ENCODE data around the gene CYP2W1.
"Not testable (repeated sequence)": the region's sequence is repeated elsewhere in the genome, so short reads cannot be mapped to it uniquely, and the experiment has no call there.

CYP2W1 gene

DNA sequence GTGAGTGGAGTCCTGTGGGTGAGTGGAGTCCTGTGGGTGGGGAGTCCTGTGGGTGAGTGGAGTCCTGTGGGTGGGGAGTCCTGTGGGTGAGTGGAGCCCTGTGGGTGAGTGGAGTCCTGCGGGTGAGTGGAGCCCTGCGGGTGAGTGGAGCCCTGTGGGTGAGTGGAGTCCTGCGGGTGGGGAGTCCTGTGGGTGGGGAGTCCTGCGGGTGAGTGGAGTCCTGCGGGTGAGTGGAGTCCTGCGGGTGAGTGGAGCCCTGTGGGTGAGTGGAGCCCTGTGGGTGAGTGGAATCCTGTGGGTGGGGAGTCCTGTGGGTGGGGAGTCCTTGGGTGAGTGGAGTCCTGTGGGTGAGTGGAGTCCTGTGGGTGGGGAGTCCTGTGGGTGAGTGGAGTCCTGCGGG lies 19.5 kb downstream of the CYP2W1 start:
- H3K36me3 ChIP-seq (ENCODE audit: control insufficient read depth, insufficient read depth, low read length); H2AFZ ChIP-seq; H3K79me2 ChIP-seq: not testable (repeated sequence)

GRCh38 chr7:1004018-1004852 lies 21.3 kb downstream of the CYP2W1 start:
- no peaks in the 10 kb centered on the region for H3K4me1 ChIP-seq
- H3K4me3 ChIP-seq (ENCODE audit: low read depth, low read length): no peak overlapping the region
- no peak overlapping the region for H3K4me2 ChIP-seq (ENCODE audit: low read length)
- H3K36me3 ChIP-seq (ENCODE audit: control insufficient read depth, insufficient read depth, low read length): no peaks in the 10 kb centered on the region
- H3K9me3 ChIP-seq (ENCODE audit: control insufficient read depth, low read length): no peaks in the 10 kb centered on the region
- H2AFZ ChIP-seq: no peak overlapping the region
- no peaks in the 10 kb centered on the region for H3K79me2 ChIP-seq
- TF ChIP-seq, protein P1, sequence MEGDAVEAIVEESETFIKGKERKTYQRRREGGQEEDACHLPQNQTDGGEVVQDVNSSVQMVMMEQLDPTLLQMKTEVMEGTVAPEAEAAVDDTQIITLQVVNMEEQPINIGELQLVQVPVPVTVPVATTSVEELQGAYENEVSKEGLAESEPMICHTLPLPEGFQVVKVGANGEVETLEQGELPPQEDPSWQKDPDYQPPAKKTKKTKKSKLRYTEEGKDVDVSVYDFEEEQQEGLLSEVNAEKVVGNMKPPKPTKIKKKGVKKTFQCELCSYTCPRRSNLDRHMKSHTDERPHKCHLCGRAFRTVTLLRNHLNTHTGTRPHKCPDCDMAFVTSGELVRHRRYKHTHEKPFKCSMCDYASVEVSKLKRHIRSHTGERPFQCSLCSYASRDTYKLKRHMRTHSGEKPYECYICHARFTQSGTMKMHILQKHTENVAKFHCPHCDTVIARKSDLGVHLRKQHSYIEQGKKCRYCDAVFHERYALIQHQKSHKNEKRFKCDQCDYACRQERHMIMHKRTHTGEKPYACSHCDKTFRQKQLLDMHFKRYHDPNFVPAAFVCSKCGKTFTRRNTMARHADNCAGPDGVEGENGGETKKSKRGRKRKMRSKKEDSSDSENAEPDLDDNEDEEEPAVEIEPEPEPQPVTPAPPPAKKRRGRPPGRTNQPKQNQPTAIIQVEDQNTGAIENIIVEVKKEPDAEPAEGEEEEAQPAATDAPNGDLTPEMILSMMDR (IDR thresholded peaks at IDR 0.05): no peak
- no peak overlapping the region for H3K9ac ChIP-seq
- H3K27ac ChIP-seq: no peak overlapping the region
- H3K27me3 ChIP-seq (ENCODE audit: control insufficient read depth, insufficient read depth, low read length): no peaks in the 10 kb centered on the region

More for the DNA sequence above, 19.5 kb downstream of the CYP2W1 start:
- H3K4me2 ChIP-seq (ENCODE audit: low read length); H3K9ac ChIP-seq; H3K27me3 ChIP-seq (ENCODE audit: control insufficient read depth, insufficient read depth, low read length); H3K4me1 ChIP-seq; H3K4me3 ChIP-seq (ENCODE audit: low read depth, low read length); H3K27ac ChIP-seq; H3K9me3 ChIP-seq (ENCODE audit: control insufficient read depth, low read length): not testable (repeated sequence)

GRCh38 chr7:1005303-1005702 lies 22.3 kb downstream of the CYP2W1 start:
- no peak overlapping the region for H3K4me3 ChIP-seq (ENCODE audit: low read depth, low read length)
- H2AFZ ChIP-seq: no peak overlapping the region
- H3K79me2 ChIP-seq: no peaks in the 10 kb centered on the region
- H3K27ac ChIP-seq: no peak overlapping the region
- TF ChIP-seq, protein P1 (IDR thresholded peaks at IDR 0.05): no peak
- H3K9ac ChIP-seq: no peak overlapping the region
- no peak overlapping the region for H3K4me2 ChIP-seq (ENCODE audit: low read length)
- H3K9me3 ChIP-seq (ENCODE audit: control insufficient read depth, low read length): no peaks in the 10 kb centered on the region
- no peaks in the 10 kb centered on the region for H3K4me1 ChIP-seq
- no peaks in the 10 kb centered on the region for H3K27me3 ChIP-seq (ENCODE audit: control insufficient read depth, insufficient read depth, low read length)
- no peaks in the 10 kb centered on the region for H3K36me3 ChIP-seq (ENCODE audit: control insufficient read depth, insufficient read depth, low read length)

DNA sequence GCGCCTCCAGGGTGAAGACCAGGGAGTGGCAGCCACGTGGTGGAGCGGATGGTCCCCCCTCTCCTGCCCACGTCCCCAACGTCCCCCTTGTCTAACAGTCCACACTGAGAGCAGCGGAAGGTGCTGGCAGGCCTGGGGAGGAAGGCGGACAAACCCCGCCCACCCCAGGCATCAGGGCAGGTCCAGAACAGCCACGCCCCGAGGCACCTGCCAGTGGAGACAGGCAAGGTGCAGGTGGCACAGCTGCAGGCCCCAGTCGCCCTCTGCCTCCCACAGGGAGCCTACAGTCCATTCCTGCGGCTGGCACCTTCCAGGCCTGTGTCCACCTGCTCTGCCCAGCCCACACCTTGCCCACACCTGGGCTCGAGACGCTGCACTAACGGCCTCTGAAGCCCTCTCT lies 24.9 kb downstream of the CYP2W1 start:
- TF ChIP-seq, protein P1 (IDR thresholded peaks at IDR 0.05): no peak
- H3K4me1 ChIP-seq: no peaks in the 10 kb centered on the region
- no peak overlapping the region for H3K9ac ChIP-seq
- no peaks in the 10 kb centered on the region for H3K27me3 ChIP-seq (ENCODE audit: control insufficient read depth, insufficient read depth, low read length)
- no peaks in the 10 kb centered on the region for H3K79me2 ChIP-seq
- no peaks in the 10 kb centered on the region for H3K36me3 ChIP-seq (ENCODE audit: control insufficient read depth, insufficient read depth, low read length)
- H2AFZ ChIP-seq: no peak overlapping the region
- no peak overlapping the region for H3K4me2 ChIP-seq (ENCODE audit: low read length)
- H3K27ac ChIP-seq: no peak overlapping the region
- no peak overlapping the region for H3K4me3 ChIP-seq (ENCODE audit: low read depth, low read length)
- no peaks in the 10 kb centered on the region for H3K9me3 ChIP-seq (ENCODE audit: control insufficient read depth, low read length)

DNA sequence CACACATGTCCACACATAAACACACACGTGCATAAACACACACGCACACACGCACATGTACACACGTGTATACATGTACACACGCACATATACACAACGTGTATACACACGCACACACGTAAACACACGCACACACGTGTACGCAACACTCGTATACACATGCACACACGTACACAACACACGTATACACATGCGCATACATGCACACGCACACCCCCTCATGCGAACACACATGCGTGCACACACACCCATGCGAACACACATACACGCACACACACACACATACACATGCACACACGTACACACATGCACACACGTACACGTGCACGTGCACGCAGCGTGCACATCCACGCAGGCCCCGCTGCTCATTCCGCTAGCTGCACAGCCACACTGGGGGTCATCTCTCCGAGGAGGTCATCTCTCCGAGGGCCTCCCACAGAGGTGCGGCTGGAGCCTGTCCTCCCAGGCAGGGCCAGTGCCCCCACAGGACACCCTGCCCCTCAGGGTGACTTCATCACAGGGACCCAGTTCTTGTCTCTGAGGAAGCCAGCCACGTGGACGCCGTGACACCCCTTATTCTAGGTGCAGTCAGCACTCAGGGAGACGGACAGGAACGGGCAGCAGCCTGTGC lies 25.9 kb downstream of the CYP2W1 start:
- H3K4me3 ChIP-seq (ENCODE audit: low read depth, low read length): no peak overlapping the region

More for the DNA sequence above, 25.9 kb downstream of the CYP2W1 start:
- no peak overlapping the region for H3K27ac ChIP-seq
- H3K9me3 ChIP-seq (ENCODE audit: control insufficient read depth, low read length): no peaks in the 10 kb centered on the region
- no peaks in the 10 kb centered on the region for H3K79me2 ChIP-seq
- no peaks in the 10 kb centered on the region for H3K4me1 ChIP-seq
- H3K36me3 ChIP-seq (ENCODE audit: control insufficient read depth, insufficient read depth, low read length): no peaks in the 10 kb centered on the region
- no peak overlapping the region for H3K4me2 ChIP-seq (ENCODE audit: low read length)
- TF ChIP-seq, protein P1 (IDR thresholded peaks at IDR 0.05): no peak
- no peak overlapping the region for H2AFZ ChIP-seq
- no peaks in the 10 kb centered on the region for H3K27me3 ChIP-seq (ENCODE audit: control insufficient read depth, insufficient read depth, low read length)
- H3K9ac ChIP-seq: no peak overlapping the region
